CD4-positive, alpha-beta T cell treated with Interleukin-15 for 4 hours (primary cell): ENCODE measurements around the gene CEP43.

Experiments used
- DNase-seq: peaks from one replicate; pipeline ENCODE4 v3.0.0-alpha.2; 2020; ENCODE audit warnings: low spot score

The CEP43 gene

DNA sequence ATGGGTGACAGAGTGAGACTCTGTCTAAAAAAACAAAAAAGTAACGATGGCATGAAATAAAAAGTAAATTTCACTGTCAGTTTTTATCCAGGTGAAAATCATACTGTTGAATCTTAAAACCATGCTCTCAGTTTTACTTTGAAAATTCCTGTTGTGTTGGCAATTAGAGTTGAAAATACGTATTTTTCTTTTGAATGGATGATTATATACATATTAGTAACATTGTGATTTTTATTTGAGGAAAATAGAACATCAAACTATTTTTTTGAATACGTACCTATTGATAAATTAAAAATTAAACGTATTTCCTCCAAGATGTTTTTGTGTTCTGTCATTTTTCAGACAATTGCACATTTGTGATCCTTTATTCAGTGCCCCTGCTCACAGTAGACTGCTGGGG lies 14.7 kb downstream of the CEP43 start:
- no peak for DNase-seq

DNA sequence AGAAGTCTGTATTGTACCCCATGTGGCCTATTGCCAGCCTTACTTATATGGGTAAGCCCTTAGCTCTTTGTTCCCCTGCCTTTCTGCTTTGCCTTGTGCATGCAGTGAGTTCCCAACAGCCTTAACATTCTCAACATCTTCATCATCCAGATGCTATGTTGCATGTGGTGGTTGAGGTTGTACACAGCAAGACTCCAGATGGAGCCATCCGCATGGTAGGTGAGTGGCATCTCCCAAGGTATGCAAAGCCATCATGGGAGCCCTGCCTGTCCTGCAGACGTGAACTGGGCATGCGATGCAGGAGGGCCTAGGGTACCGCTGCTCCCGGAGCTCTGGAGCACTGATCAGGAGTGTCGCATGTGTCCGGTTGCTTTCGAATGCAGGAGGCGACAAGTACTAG lies 16.1 kb downstream of the CEP43 start:
- DNase-seq: no peak

DNA sequence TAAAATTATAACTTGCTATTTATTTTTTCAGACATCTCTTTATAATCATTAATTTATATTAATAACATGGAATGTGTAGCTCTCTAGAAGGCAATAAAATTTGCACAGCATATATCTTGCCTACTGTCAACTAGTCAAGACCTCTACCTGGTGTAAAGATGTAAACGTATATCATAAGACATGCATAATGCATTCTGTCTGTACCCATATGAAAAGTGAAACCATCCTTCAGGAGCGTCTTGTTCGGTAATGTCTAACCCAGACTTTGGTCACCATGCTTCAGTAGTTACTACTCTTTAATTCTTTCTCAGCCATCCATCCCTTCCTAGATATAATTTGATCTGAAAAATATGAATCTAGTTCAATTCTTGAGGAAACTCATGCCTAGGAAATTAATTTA lies 21.0 kb downstream of the CEP43 start:
- no peak for DNase-seq

DNA sequence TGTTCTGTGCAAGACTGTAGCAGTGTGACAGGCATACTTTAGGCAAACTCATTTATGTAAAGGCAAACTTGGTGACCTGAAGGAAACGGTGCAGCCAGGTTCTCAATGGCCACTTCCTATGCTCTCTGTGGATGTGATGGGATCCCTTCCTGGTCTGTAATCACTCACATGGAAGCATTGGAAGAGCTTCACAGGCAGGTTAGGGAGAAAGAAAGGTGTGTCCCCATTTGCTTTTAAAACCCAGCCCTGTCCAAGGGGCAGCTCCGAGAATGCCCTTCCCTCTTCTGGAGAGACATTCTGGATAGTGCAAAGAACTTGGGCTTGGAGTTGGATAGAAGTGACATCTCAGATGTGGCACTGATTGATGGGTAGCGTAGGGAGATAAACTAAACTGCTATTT lies 28.1 kb downstream of the CEP43 start:
- DNase-seq: no peak

DNA sequence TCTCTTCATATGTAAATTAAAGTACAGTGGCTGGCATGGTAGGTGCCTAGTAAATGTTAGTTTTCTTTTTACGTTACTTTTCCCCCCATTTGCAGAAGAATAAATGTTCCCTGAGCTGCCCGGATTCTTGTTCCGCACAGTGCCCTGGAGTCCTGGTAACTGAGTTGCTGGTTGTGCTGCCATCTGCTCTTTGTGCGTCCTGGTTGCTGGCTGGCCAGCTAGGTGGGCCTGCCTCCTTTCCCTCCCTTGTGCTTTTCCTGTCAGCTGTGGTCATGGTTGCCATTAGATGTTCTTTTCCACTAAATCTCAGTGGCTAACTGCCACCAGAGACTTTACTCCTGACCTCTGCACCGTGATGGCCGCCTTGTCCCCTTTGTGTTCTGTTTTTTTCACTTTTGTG lies 28.6 kb downstream of the CEP43 start:
- DNase-seq: no peak

DNA sequence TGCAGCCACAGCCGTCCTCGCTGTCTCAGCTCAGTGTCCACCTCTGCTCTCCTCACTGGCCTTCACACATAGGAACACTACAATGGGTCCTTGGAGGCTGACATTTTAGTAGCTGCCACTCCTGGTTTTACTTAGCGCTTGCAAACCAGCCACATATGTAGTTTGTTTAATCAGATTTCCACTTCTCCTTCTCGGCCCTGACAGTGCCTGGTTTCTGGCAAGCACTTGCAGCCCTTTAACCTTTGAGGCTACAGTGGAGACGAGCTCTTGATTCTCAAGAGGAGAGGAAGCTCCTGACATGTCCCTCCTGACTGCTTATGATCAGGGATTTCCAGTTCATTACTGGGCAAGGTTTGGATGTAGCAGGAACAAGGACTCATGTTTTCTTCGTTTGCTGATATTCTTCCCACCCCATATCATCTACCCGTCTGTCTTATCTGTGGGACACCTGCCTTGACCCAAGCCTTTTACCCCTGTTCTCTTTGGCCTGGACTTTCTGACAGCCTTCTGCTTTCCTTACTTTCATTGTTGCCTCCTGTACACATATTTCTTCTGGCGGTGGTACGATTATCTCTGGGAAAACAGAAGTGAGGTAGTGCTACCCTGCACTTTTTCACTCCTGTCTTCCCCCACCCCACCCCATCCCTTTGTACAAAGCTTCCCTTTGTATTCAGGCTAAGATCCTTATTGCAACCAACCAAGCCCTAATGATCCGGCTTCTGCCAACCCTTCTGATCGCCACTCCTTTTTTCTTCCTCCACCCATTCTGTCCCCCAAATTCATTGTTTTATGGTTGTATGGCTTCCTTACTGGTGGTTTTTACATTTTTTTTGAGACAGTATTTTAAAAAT lies 31.2 kb downstream of the CEP43 start:
- DNase-seq: no peak

DNA sequence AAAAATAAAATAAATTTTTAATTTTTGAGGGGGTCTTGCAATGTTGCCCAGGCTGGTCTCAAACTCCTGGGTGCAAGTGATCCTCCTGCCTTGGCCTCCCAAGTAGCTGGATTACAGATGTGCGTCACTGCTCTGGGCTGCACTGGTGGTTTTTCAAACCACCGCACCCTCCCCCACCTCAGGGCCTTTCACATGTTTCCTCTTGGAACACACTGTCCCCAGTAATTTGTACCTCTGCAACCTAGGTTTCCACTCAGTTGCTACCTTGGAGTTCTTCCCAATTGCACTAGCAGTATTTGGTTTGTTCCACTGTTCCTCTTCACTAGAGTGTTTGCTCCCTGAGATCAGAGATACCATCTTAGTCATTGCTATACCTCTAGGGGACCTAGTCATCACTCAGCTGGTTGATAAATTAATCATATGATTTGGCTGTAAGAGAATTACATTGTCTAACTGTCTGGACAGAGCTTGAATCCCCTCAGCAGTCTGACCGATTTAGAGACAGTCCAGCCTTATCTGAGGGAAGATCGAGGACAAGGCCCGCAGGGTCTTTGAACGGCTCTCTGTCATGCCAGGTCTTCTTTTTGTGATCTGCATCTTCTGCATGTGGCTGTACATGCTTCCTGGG lies 32.0 kb downstream of the CEP43 start:
- no peak for DNase-seq

DNA sequence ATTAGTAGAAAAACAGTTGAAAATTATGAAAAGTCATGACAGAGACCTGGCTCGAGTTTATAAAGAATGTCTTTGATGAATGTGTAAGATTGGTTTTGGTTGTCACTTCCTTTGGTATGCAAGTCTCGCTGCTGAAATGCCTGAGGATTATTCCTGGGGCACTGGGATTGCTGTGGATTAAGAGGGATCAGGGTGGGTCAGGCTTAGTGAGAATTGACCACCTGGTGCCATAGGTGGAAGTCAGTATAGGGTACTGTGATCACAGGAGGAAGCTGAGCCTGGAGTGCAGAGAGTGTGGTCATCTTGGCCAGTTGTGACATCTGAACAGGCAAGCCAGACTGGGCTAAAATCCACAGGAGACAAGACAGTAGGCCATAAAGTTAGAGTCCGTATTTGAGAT lies 34.9 kb downstream of the CEP43 start:
- no peak for DNase-seq

DNA sequence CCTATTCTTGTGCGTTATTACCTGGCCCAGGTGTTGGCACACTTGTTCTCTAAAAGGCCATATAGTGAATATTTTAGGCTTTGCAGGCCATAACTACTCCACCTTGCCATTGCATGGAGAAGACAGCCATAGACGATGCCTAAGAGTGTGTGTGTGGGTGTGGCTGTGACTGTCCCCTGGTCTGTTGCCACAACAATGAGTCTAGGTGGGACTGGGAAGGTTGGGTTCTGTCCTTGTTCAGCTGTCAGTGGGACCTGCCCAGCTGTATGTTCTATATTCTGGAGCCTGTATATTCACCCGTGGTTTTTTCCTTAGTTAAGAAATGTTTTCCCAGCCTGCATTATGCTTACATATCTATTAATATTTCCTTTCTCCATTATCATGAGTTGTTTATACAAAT lies 38.6 kb downstream of the CEP43 start:
- no peak for DNase-seq

DNA sequence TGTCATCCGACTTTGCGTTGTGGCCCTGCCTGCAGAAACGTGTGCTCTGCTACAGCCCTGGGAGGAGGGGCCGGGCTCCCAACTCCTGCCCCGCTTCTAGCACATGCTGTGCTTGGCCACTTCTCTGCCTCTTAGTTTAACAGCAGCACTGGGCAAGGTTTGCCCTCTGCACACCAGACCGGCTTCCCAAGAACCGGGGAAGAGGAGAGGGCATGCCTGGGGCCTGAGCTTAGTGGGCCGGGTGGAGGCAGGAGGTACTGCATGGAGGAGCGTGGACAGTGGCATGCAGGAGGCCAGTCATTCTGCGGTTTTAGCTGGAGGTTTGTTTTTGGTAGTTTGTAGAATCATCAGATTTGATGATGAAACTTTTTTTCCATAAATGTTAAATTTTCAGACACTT lies 45.5 kb downstream of the CEP43 start:
- DNase-seq: no peak

DNA sequence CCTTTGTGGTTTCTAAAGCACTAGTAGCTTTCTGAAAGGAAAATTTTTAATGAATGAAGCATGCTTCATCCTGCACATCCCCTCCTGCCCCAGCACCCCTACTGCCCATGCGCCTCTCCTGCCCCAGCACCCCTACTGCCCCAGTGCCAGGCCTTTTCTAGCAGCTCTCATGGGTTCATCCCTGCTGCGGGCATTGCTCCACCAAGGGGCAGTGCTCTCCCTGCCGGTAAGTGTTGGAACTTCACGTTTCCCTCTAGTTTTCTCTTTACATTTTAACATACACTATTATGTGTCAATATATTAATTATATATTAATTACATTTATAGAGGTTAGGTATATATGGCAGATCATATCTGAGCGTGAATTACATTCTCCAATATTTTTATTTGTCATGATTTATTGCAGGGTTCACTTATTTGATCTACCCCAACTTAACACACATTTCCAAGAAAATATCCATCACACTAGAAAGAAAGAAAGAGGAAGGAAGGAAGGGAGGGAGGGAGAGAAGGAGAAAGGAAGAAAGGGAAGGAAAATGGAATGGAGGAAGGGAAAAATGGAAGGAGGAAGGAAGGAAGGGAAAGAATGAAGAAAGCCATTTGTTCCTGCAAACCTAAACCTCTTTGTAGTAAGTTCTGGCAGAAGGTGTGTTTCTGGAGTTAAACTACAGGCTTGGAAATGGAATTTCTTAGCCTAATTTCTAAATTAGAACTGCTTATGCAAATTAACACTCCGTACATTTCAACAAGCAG lies 46.8 kb downstream of the CEP43 start:
- no peak for DNase-seq

DNA sequence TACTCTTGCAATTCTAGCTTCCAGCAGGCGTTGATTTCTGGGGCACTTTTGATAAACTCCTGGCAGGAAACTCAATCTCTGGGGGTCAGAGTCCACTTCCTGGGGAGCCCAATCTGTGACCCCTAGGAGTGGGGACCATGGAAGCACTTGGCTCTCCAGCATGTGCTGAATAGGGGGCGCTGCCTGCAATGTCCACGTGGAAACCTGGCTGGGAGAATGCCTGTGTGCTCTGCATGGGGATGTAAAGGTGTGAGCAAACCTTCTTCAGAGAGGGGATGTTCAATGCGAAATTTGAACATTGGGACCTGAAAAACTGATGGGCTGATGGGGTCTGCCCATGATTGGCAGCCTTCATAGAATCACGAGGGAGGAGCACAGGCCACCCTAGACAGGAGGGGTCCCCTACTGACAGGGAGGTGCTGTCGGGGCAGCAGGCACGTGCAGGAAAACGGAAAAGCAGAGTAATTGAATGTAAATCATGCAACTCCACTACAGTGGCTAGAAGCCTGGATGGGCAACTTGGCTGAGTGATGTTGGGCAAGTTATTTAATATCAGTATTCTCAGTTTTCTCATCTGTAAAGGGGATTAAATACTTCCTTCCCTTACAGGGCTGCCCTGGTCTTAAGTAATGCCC lies 47.8 kb downstream of the CEP43 start:
- no peak for DNase-seq

DNA sequence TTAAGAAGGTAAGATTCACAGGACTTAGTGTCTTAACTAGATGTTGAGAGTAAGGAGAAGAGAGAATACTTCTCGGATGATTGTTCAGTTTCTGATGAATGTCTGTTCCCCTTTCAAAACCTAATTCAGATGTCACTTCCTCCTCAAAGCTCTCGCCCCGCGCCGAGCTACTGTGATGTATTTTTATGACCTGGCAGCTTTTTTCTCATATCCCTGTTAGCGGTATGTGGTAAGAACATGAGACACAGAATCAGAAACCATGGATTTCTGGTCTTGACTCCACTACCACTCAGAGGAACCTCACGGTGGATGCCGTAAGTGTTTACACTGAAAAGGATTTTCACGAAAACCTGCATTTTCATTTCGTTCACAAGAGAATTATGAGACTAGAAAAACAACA lies 48.4 kb downstream of the CEP43 start:
- peak; percentile 48 for DNase-seq
